Panc1 (cell line): ENCODE data around the gene USH2A.

Experiments
- CTCF ChIP-seq: fragments of 450-650 bp; IDR thresholded peaks from 2 replicates; pipeline ENCODE4 v1.5.1; 2017; ENCODE audit warnings: mild to moderate bottlenecking
- POLR2AphosphoS5 ChIP-seq: IDR thresholded peaks from 2 replicates; pipeline ENCODE4 v1.6.1; 2012; ENCODE audit warnings: mild to moderate bottlenecking, low read depth, low read length, moderate library complexity
- REST ChIP-seq, 2 experiments: IDR thresholded peaks; 2 replicates each; pipeline ENCODE4 v1.6.1; 2011 to 2012; ENCODE audit warnings: low read depth in 2 of 2, control low read depth in 1 of 2, low read length in 1 of 2, mild to moderate bottlenecking in 1 of 2, moderate library complexity in 1 of 2; ENCODE audit not compliant: insufficient read depth in 1 of 2
- SIN3A ChIP-seq: IDR thresholded peaks from 2 replicates; pipeline ENCODE4 v1.6.1; 2012; ENCODE audit warnings: low read depth, mild to moderate bottlenecking, low read length, moderate library complexity, borderline replicate concordance; ENCODE audit not compliant: insufficient read depth
- TCF7L2 ChIP-seq: IDR thresholded peaks from 2 replicates; pipeline ENCODE4 v1.6.1; 2011; ENCODE audit warnings: mild to moderate bottlenecking, low read depth, low read length, inconsistent platforms

DNA sequence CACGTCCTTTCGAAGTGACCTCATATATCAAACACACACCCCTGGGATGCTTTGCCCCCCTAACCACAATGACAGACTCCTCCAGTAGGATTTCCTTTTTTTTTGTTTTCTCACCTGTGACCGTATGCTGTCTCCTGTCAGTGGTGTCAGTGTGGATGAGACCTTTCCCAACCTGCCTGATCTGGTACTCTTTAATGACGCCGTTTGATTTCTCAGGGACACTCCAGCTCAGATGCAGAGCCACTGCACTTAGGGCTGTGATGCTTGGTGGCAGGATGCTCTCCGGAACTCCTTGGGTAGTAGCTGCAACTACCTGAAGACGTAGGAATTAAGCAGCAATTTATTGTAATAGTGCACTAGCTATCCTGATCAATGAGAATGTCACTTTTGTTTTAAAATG is 643.5 kb downstream of the USH2A start:
- TF ChIP-seq CTCF = no peak
- TF ChIP-seq REST (IDR thresholded peaks at IDR 0.05; ENCODE audit: insufficient read depth in 1 of 2, low read depth in 2 of 2, low read length in 1 of 2) = no peak
- no peak for TF ChIP-seq POLR2AphosphoS5
- TF ChIP-seq SIN3A = no peak
- no peak for TF ChIP-seq TCF7L2
